ENCODE data around the gene CPA2.

Gene CPA2

GRCh38 chr7:130281260-130281659 is 14.6 kb downstream of the CPA2 start:
- DNase-seq = no peak

GRCh38 chr7:130286881-130287280 is 20.2 kb downstream of the CPA2 start:
- DNase-seq = no peak

- no peak for DNase-seq
These were observed 21.5 kb downstream of the CPA2 start for GRCh38 chr7:130288168-130288567.

- no peak for DNase-seq
These were observed 22.2 kb downstream of the CPA2 start for GRCh38 chr7:130288829-130289228.

GRCh38 chr7:130289478-130289877 is 22.8 kb downstream of the CPA2 start:
- no peak for DNase-seq

- DNase-seq = no peak
These were observed 24.1 kb downstream of the CPA2 start for GRCh38 chr7:130290745-130291144.

GRCh38 chr7:130292682-130293257 is 26.1 kb downstream of the CPA2 start, which contains the start of gene CPA4:
Gene CPA4, plus strand, starts transcription at chr7:130293161. Its CDS starts 20 bp downstream, at chr7:130293181.
- DNase-seq = no peak

GRCh38 chr7:130293521-130293920 is 26.9 kb downstream of the CPA2 start:
- DNase-seq = no peak

GRCh38 chr7:130294314-130294713 is 27.7 kb downstream of the CPA2 start:
- DNase-seq = no peak

- no peak for DNase-seq
These were observed 29.7 kb downstream of the CPA2 start for GRCh38 chr7:130296221-130296951.

GRCh38 chr7:130297628-130298543 is 31.2 kb downstream of the CPA2 start:
- no peak for DNase-seq

- no peak for DNase-seq
These were observed 32.1 kb downstream of the CPA2 start for GRCh38 chr7:130298544-130299326.

- DNase-seq = no peak
These were observed 33.2 kb downstream of the CPA2 start for GRCh38 chr7:130299866-130300265.

- DNase-seq = no peak
These were observed 34.9 kb downstream of the CPA2 start for GRCh38 chr7:130301501-130302020.

- DNase-seq = no peak
These were observed 36.0 kb downstream of the CPA2 start for GRCh38 chr7:130302649-130303048.

- DNase-seq = no peak
These were observed 36.5 kb downstream of the CPA2 start for GRCh38 chr7:130303127-130303526.

- DNase-seq = no peak
These were observed 36.9 kb downstream of the CPA2 start for GRCh38 chr7:130303551-130303950.

- DNase-seq = no peak
These were observed 37.3 kb downstream of the CPA2 start for GRCh38 chr7:130303982-130304381.

- no peak for DNase-seq
These were observed 38.2 kb downstream of the CPA2 start for GRCh38 chr7:130304878-130305277.

GRCh38 chr7:130305433-130306042 is 38.9 kb downstream of the CPA2 start:
- DNase-seq = no peak

GRCh38 chr7:130309986-130310385 is 43.3 kb downstream of the CPA2 start:
- no peak for DNase-seq

- no peak for DNase-seq
These were observed 47.6 kb downstream of the CPA2 start for GRCh38 chr7:130314305-130314704.

Data from activated CD8-positive, alpha-beta memory T cell treated with anti-CD3 and anti-CD28 coated beads, Interleukin-2, amount 50 U/mL, for 4 hours (primary cell).